Mesenchymal stem cell (in vitro differentiated cells and primary cell): ENCODE measurements around the gene PSMD8.
"Not testable (repeated sequence)": the region's sequence is repeated elsewhere in the genome, so short reads cannot be mapped to it uniquely, and the experiment has no call there.

Experiments used
- DNase-seq: peaks from one replicate; pipeline ENCODE4 v3.0.0-alpha.2; 2013
- H2AFZ ChIP-seq: one replicate; pipeline ENCODE4 v1.6.1; 2013; ENCODE audit warnings: low read depth, mild to moderate bottlenecking, control low read depth, inconsistent platforms, low read length, moderate library complexity
- H2AK5ac ChIP-seq: 2 replicates; pipeline ENCODE4 v1.6.1; 2013; ENCODE audit warnings: low read length, moderate library complexity, mild to moderate bottlenecking, inconsistent platforms; ENCODE audit not compliant: severe bottlenecking
- H2BK120ac ChIP-seq: one replicate; pipeline ENCODE4 v1.6.1; 2013; ENCODE audit warnings: low read depth, mild to moderate bottlenecking, inconsistent platforms, low read length, moderate library complexity
- H2BK12ac ChIP-seq, 2 experiments: one replicate each; pipeline ENCODE4 v1.6.1; 2013; ENCODE audit warnings: inconsistent platforms in 2 of 2, low read length in 2 of 2, mild to moderate bottlenecking in 2 of 2, moderate library complexity in 2 of 2, control low read depth in 1 of 2
- H2BK15ac ChIP-seq: one replicate; pipeline ENCODE4 v1.6.1; 2013; ENCODE audit warnings: mild to moderate bottlenecking, low read depth, inconsistent platforms; ENCODE audit not compliant: poor library complexity, severe bottlenecking
- H2BK5ac ChIP-seq: 2 replicates; pipeline ENCODE4 v1.6.1; 2013; ENCODE audit warnings: low read depth, mild to moderate bottlenecking, low read length, control low read depth, inconsistent platforms; ENCODE audit not compliant: poor library complexity, severe bottlenecking
- H3K14ac ChIP-seq, 2 experiments: one replicate each; pipeline ENCODE4 v1.6.1; 2013; ENCODE audit warnings: inconsistent platforms in 2 of 2, low read length in 2 of 2, control low read depth in 1 of 2, mild to moderate bottlenecking in 1 of 2, moderate library complexity in 1 of 2
- H3K18ac ChIP-seq, 2 experiments: one replicate each; pipeline ENCODE4 v1.6.1; 2013; ENCODE audit warnings: inconsistent platforms in 2 of 2, low read length in 2 of 2, control low read depth in 1 of 2, low read depth in 1 of 2, mild to moderate bottlenecking in 1 of 2
- H3K23ac ChIP-seq, 2 experiments: one replicate each; pipeline ENCODE4 v1.6.1; 2013; ENCODE audit warnings: inconsistent platforms in 2 of 2, low read length in 2 of 2, mild to moderate bottlenecking in 2 of 2, moderate library complexity in 2 of 2, control low read depth in 1 of 2
- H3K27ac ChIP-seq: 2 replicates; pipeline ENCODE4 v1.5.1; 2013; ENCODE audit warnings: mild to moderate bottlenecking, moderate library complexity, low read length, control low read depth, inconsistent platforms; ENCODE audit not compliant: poor library complexity, severe bottlenecking
- H3K27me3 ChIP-seq, 2 experiments: 2 replicates each; pipeline versions ENCODE4 v1.6.1 to v1.7.0; 2013; ENCODE audit warnings: low read length in 2 of 2, mild to moderate bottlenecking in 2 of 2, moderate library complexity in 2 of 2, control low read depth in 1 of 2, inconsistent platforms in 1 of 2; ENCODE audit not compliant: control insufficient read depth in 1 of 2, insufficient read depth in 1 of 2
- H3K36me3 ChIP-seq, 2 experiments: 2 replicates each; pipeline versions ENCODE4 v1.6.1 to v1.7.0; 2013; ENCODE audit warnings: low read length in 2 of 2, control low read depth in 1 of 2, inconsistent platforms in 1 of 2, low read depth in 1 of 2, mild to moderate bottlenecking in 1 of 2; ENCODE audit not compliant: insufficient read depth in 2 of 2, control insufficient read depth in 1 of 2
- H3K4ac ChIP-seq, 2 experiments: one replicate each; pipeline ENCODE4 v1.6.1; 2013; ENCODE audit warnings: inconsistent platforms in 2 of 2, low read length in 2 of 2, mild to moderate bottlenecking in 2 of 2, moderate library complexity in 2 of 2, control low read depth in 1 of 2, low read depth in 1 of 2
- H3K4me1 ChIP-seq: 2 replicates; pipeline ENCODE4 v1.6.1; 2013; ENCODE audit warnings: low read depth, low read length, control low read depth; ENCODE audit not compliant: control insufficient read depth, insufficient read depth
- H3K4me2 ChIP-seq: 2 replicates; pipeline ENCODE4 v1.6.1; 2013; ENCODE audit warnings: low read length, mild to moderate bottlenecking, inconsistent platforms; ENCODE audit not compliant: poor library complexity, severe bottlenecking
- H3K4me3 ChIP-seq, 2 experiments: 2 replicates each; pipeline versions ENCODE4 v1.5.1 to v1.7.0; 2013; ENCODE audit warnings: low read length in 2 of 2, mild to moderate bottlenecking in 2 of 2, control low read depth in 1 of 2, low read depth in 1 of 2; ENCODE audit not compliant: insufficient read depth in 1 of 2
- H3K79me1 ChIP-seq: replicated peaks from 2 replicates; pipeline ENCODE4 v1.6.1; 2013; ENCODE audit warnings: mild to moderate bottlenecking, control low read depth, low read length, inconsistent platforms; ENCODE audit not compliant: poor library complexity, severe bottlenecking
- H3K9ac ChIP-seq: 2 replicates; pipeline ENCODE4 v1.7.0; 2013; ENCODE audit warnings: mild to moderate bottlenecking, low read length, moderate library complexity
- H3K9me3 ChIP-seq: 2 replicates; pipeline ENCODE4 v1.7.0; 2013; ENCODE audit warnings: mild to moderate bottlenecking, low read length; ENCODE audit not compliant: control insufficient read depth
- H4K8ac ChIP-seq: one replicate; pipeline ENCODE4 v1.6.1; 2013; ENCODE audit warnings: inconsistent platforms, mild to moderate bottlenecking, low read length, moderate library complexity
- H4K91ac ChIP-seq: one replicate; pipeline ENCODE4 v1.6.1; 2013; ENCODE audit warnings: mild to moderate bottlenecking, low read length, inconsistent platforms
- WGBS: methylation state at CpG from one replicate; pipeline ENCODE4 v1.1.7; 2013; ENCODE audit warnings: mixed read lengths; 5-methylcytosine and 5-hydroxymethylcytosine counted together

Gene PSMD8

GRCh38 chr19:38427035-38427677 is 52.8 kb downstream of the PSMD8 start:
- H4K8ac ChIP-seq, H3K36me3 ChIP-seq, H2AK5ac ChIP-seq, H2BK12ac ChIP-seq, H4K91ac ChIP-seq, H3K9ac ChIP-seq, H2AFZ ChIP-seq, H3K4me3 ChIP-seq, H3K9me3 ChIP-seq, DNase-seq, H3K14ac ChIP-seq, H3K4ac ChIP-seq, H2BK120ac ChIP-seq, H3K4me1 ChIP-seq, H3K27ac ChIP-seq, H3K79me1 ChIP-seq, H3K18ac ChIP-seq, H2BK5ac ChIP-seq, H2BK15ac ChIP-seq, H3K4me2 ChIP-seq, H3K23ac ChIP-seq: not testable (repeated sequence)
- 87% methylated on average over 14 of the region's 17 CpGs for WGBS
- H3K27me3 ChIP-seq = peaks cover 14 to 65% of the 10 kb centered on the region in 2 experiments

- Histone ChIP-seq H2AFZ (no peak overlapping the region), H3K14ac (no peak overlapping the region), H3K4ac (no peak overlapping the region), H3K23ac (no peak overlapping the region), H2AK5ac (no peak overlapping the region), H4K8ac (no peak overlapping the region), H2BK15ac (no peak overlapping the region), H3K18ac (no peak overlapping the region), H3K79me1 (no peaks in the 10 kb centered on the region), H2BK5ac (no peak overlapping the region), H3K36me3 (no peaks in the 10 kb centered on the region), H3K4me3 (no peak overlapping the region), H3K9me3 (no peaks in the 10 kb centered on the region), H3K9ac (no peak overlapping the region), H3K27ac (no peak overlapping the region), H3K4me1 (no peaks in the 10 kb centered on the region), H4K91ac (no peak overlapping the region), H2BK120ac (no peak overlapping the region), H3K27me3 (peaks cover 26 to 66% of the 10 kb centered on the region in 2 experiments), H3K4me2 (no peak overlapping the region), H2BK12ac (no peak overlapping the region)
- WGBS = 83% methylated on average over 12 of the region's 14 CpGs
- DNase-seq = no peak
These were observed 54.9 kb downstream of the PSMD8 start for GRCh38 chr19:38429055-38429810.

- no peak overlapping the region for H3K4ac ChIP-seq
- no peak overlapping the region for H4K8ac ChIP-seq
- no peak overlapping the region for H2BK5ac ChIP-seq
- WGBS = 86% methylated on average over 1 of the region's 2 CpGs
- no peak overlapping the region for H4K91ac ChIP-seq
- H2BK120ac ChIP-seq = no peak overlapping the region
- H3K9ac ChIP-seq = no peak overlapping the region
- H3K27ac ChIP-seq = no peak overlapping the region
- H3K27me3 ChIP-seq = peaks cover 32 to 66% of the 10 kb centered on the region in 2 experiments
- no peaks in the 10 kb centered on the region for H3K9me3 ChIP-seq
- no peak overlapping the region for H2AK5ac ChIP-seq
- DNase-seq = no peak
- H3K14ac ChIP-seq = no peak overlapping the region
- H3K4me2 ChIP-seq = no peak overlapping the region
- H3K79me1 ChIP-seq = no peaks in the 10 kb centered on the region
- H3K23ac ChIP-seq = no peak overlapping the region
- H3K36me3 ChIP-seq = no peaks in the 10 kb centered on the region
- no peaks in the 10 kb centered on the region for H3K4me1 ChIP-seq
- H3K4me3 ChIP-seq = no peak overlapping the region
- no peak overlapping the region for H2BK15ac ChIP-seq
- H2AFZ ChIP-seq = no peak overlapping the region
- no peak overlapping the region for H2BK12ac ChIP-seq
- H3K18ac ChIP-seq = no peak overlapping the region
These were observed 55.4 kb downstream of the PSMD8 start for GRCh38 chr19:38429811-38430156.

- H3K18ac ChIP-seq = no peak overlapping the region
- no peak overlapping the region for H2BK12ac ChIP-seq
- H3K4me2 ChIP-seq = no peak overlapping the region
- no peak overlapping the region for H4K8ac ChIP-seq
- no peak overlapping the region for H2AK5ac ChIP-seq
- no peak overlapping the region for H3K14ac ChIP-seq
- no peak overlapping the region for H2AFZ ChIP-seq
- no peak overlapping the region for H3K9ac ChIP-seq
- no peak for DNase-seq
- H3K36me3 ChIP-seq = no peaks in the 10 kb centered on the region
- no peak overlapping the region for H2BK120ac ChIP-seq
- H3K27ac ChIP-seq = no peak overlapping the region
- no peak overlapping the region for H3K23ac ChIP-seq
- H3K4me1 ChIP-seq = no peaks in the 10 kb centered on the region
- no peak overlapping the region for H2BK15ac ChIP-seq
- H3K4me3 ChIP-seq = no peak overlapping the region
- no peak overlapping the region for H2BK5ac ChIP-seq
- no peak overlapping the region for H3K4ac ChIP-seq
- H3K9me3 ChIP-seq = no peaks in the 10 kb centered on the region
- no peak overlapping the region for H4K91ac ChIP-seq
- 100% methylated on average over 3 of the region's 7 CpGs for WGBS
- H3K79me1 ChIP-seq = no peaks in the 10 kb centered on the region
- H3K27me3 ChIP-seq = peaks cover 27 to 61% of the 10 kb centered on the region in 2 experiments
These were observed 56.6 kb downstream of the PSMD8 start for GRCh38 chr19:38430931-38431330.
